ENCODE measurements around the gene ADRA1B. TPM values are rescaled to one million over a fixed set of nuclear protein-coding genes. Genes with fewer than 3 reads are reported as not detected.
"Not testable (repeated sequence)": the region's sequence is repeated elsewhere in the genome, so short reads cannot be mapped to it uniquely, and the experiment has no call there.

ADRA1B gene
- total RNA-seq, 1 donor from 2014 or later, result not detected

DNA sequence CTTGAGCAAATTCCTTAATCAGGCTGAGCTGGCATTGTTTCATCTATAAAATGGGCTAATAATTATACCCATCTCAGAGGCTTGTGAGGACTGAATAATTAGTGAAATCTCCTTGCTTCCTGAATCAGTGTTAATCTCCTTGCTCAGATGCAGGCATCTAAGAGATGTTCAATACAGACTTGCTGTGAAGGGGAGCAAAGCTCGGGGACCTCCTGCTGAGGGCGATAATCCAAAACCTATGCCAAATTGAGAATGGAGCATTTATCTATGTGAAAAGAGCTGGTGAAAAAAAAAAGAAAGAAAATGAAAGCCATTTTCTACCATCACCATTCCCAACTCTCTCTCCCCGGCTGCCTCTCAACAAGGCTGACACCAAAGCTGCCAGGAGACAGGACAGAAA is 37.3 kb downstream of the ADRA1B start:
- H3K4me1 Mint-ChIP-seq, result no peaks in the 10 kb centered on the region
- no peak overlapping the region for H3K4me3 Mint-ChIP-seq
- no peaks in the 10 kb centered on the region for H3K9me3 Mint-ChIP-seq
- DNase-seq, result no peak
- H3K36me3 Mint-ChIP-seq (ENCODE audit: low read depth), result no peaks in the 10 kb centered on the region
- H3K27me3 Mint-ChIP-seq, result peaks cover 12% of the 10 kb centered on the region
- intact Hi-C loops (cut with micrococcal nuclease), result no loop called here
- no peak overlapping the region for H3K27ac Mint-ChIP-seq

GRCh38 chr5:159955056-159955624 is 38.9 kb downstream of the ADRA1B start:
- H3K27me3 Mint-ChIP-seq, result peaks cover 17% of the 10 kb centered on the region
- no peak for DNase-seq
- H3K27ac Mint-ChIP-seq, result no peak overlapping the region
- no peak overlapping the region for H3K4me3 Mint-ChIP-seq
- H3K9me3 Mint-ChIP-seq, result no peaks in the 10 kb centered on the region
- no peaks in the 10 kb centered on the region for H3K36me3 Mint-ChIP-seq (ENCODE audit: low read depth)
- H3K4me1 Mint-ChIP-seq, result no peaks in the 10 kb centered on the region
- intact Hi-C loops (cut with micrococcal nuclease), result no loop called here

DNA sequence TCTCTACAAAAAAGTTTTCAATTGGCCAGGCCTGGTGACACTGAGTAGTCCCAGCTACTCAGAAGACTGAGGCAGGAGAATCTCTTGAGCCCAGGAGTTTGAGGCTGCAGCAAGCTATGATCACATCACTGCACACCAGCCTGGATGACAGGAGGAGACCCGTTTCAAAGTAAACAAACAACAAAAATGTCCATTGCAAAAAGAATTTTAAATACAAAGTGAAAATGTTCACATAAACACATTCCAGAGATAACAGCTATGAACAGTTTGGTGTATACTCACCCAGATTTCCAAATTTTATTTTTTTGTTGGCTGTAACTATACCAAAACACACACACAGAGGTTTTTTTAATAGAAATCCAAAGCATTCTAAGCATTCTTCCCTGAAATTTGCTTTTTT is 39.8 kb downstream of the ADRA1B start:
- Mint-ChIP-seq H3K4me3 (no peak overlapping the region), H3K36me3 (ENCODE audit: low read depth) (no peaks in the 10 kb centered on the region), H3K27me3 (peaks cover 19% of the 10 kb centered on the region), H3K9me3 (no peaks in the 10 kb centered on the region), H3K27ac (no peak overlapping the region), H3K4me1 (no peaks in the 10 kb centered on the region)
- DNase-seq, result no peak
- intact Hi-C loops (cut with micrococcal nuclease), result no loop called here

DNA sequence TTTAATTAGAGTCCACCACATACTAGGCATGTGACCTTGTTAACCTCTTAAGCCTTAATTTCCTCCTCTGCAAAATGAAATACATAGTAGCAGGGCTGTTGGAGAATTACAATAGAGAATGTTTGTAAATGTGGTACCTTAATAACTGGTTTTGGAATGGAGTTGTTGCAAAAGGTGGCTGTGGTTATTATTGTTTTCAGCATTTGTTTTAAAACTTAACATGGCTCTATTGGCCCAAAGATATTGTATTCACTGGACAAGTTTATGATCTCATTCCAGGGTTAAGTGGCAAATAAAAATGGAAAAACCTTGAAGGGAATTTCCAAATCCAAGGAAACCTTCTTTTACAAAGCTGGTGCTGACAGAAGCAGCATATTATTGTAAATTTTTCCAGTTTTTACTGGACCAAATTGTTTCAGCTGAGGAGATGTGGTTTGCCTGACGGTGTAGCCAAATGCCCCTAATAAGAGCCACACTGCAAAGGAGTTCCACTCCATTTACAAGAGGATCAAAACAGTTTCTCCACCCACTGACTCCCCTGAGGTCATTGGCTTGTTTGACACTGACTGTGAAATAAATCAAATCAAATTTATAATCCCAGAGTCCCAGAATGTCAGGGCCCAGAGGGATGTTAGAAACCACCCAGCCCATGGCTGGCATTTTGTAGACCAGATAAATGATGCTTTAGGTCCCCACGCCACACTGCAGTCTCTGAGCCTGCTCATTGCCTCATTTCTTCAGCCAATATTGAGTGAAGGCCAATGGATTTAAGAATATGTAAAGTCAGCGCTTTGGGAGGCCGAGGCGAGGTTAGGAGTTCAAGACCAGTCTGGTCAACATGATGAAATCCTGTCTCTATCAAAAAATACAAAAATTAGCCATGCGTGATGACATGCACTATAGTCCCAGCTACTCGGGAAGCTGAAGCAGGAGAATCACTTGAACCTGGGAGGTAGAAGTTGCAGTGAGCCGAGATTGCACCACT is 45.2 kb downstream of the ADRA1B start:
- H3K4me3 Mint-ChIP-seq, result no peak overlapping the region
- H3K27ac Mint-ChIP-seq, result no peak overlapping the region
- H3K36me3 Mint-ChIP-seq (ENCODE audit: low read depth), result no peaks in the 10 kb centered on the region
- H3K27me3 Mint-ChIP-seq, result peaks cover 25% of the 10 kb centered on the region
- H3K4me1 Mint-ChIP-seq, result no peaks in the 10 kb centered on the region
- H3K9me3 Mint-ChIP-seq, result no peaks in the 10 kb centered on the region
- intact Hi-C loops (cut with micrococcal nuclease), result no loop called here
- no peak for DNase-seq

- no peaks in the 10 kb centered on the region for H3K36me3 Mint-ChIP-seq (ENCODE audit: low read depth)
- no peaks in the 10 kb centered on the region for H3K9me3 Mint-ChIP-seq
- intact Hi-C loops (cut with micrococcal nuclease), result no loop called here
- peaks cover 30% of the 10 kb centered on the region for H3K27me3 Mint-ChIP-seq
- no peaks in the 10 kb centered on the region for H3K4me1 Mint-ChIP-seq
- DNase-seq, result no peak
- H3K27ac Mint-ChIP-seq, result no peak overlapping the region
- no peak overlapping the region for H3K4me3 Mint-ChIP-seq
Observed at GRCh38 chr5:159962214-159962613, 45.9 kb downstream of the ADRA1B start.

DNA sequence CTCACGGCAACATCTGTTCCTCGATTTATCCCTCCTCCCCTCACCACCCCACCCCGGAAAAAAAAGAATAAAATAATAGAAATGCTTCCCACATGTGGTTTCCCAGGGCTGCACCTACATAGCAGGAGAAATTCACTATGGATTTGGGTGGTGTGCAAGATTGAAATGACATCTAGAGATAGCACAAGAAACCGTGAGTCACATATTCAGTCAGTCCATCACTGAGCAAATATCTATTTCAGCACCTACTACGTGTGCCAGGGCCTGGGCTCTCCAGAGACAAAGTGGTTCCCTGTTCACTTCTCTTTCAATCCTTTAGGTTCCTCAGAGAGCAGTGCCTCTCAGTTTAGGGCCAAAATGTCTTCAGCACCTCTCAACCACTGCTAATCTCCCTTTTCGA is 47.7 kb downstream of the ADRA1B start:
- H3K4me1 Mint-ChIP-seq, result no peaks in the 10 kb centered on the region
- no peak overlapping the region for H3K4me3 Mint-ChIP-seq
- no peak for DNase-seq
- intact Hi-C loops (cut with micrococcal nuclease), result no loop called here
- no peaks in the 10 kb centered on the region for H3K36me3 Mint-ChIP-seq (ENCODE audit: low read depth)
- no peak overlapping the region for H3K27ac Mint-ChIP-seq
- H3K27me3 Mint-ChIP-seq, result peaks cover 34% of the 10 kb centered on the region
- H3K9me3 Mint-ChIP-seq, result no peaks in the 10 kb centered on the region

DNA sequence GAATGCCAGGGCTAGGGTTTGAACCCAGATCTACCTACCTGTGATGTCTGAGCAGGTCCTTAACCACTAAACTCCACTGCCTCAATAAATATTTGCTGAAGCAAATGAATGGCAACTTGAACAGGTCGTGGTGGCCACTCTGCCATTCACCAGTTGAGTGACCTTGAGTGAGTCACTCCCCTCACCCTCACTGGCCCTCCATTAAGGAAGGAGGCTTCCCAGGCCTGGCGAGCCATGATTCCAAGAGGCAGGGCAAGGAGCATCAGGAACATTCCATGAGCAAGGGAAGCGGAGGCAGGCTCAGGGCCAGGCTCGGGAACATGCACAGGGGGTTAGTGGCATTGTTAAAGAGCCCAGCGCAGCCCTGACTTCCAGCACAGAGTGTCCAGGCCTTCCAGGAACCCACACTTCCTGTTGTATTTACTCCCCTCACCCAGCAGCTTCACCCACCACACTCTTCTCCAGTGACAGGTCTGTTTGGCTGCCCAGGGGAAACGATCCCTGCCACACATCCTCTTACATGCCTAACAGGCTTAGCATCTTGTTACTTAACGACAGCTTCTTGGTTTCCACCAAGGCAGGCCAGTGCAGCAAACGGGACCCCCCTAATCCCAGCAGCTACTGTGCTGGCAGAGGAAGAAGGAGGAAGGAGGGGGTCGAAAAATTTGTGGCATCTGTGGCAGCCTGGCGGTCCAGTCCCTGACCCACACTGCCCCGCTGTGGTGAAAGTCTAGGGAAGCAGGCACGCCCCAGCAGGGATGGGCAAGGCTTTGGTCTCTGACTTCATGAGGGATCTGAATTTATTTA is 49.0 kb downstream of the ADRA1B start:
- Mint-ChIP-seq H3K4me1 (no peaks in the 10 kb centered on the region), H3K9me3 (no peaks in the 10 kb centered on the region), H3K27ac (no peak overlapping the region), H3K4me3 (no peak overlapping the region), H3K36me3 (ENCODE audit: low read depth) (no peaks in the 10 kb centered on the region), H3K27me3 (peaks cover 34% of the 10 kb centered on the region)
- intact Hi-C loops (cut with micrococcal nuclease), result no loop called here
- peak; percentile 68 for DNase-seq

DNA sequence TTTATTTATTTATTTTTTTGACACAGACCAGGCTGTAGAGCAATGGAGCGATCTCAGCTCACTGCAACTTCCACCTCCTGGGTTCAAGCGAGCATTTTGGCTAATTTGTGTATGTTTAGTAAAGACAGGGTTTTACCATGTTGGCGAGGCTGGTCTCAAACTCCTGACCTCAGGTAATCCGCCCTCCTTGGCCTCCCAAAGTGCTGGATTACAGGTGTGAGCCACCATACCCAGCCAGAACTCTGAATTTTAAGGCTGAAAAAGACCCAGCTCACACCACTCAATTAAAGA is 49.5 kb downstream of the ADRA1B start:
- H3K4me1 Mint-ChIP-seq; H3K36me3 Mint-ChIP-seq (ENCODE audit: low read depth); DNase-seq; H3K27ac Mint-ChIP-seq; H3K4me3 Mint-ChIP-seq; H3K9me3 Mint-ChIP-seq; intact Hi-C loops (cut with micrococcal nuclease): not testable (repeated sequence)
- peaks cover 39% of the 10 kb centered on the region for H3K27me3 Mint-ChIP-seq

DNA sequence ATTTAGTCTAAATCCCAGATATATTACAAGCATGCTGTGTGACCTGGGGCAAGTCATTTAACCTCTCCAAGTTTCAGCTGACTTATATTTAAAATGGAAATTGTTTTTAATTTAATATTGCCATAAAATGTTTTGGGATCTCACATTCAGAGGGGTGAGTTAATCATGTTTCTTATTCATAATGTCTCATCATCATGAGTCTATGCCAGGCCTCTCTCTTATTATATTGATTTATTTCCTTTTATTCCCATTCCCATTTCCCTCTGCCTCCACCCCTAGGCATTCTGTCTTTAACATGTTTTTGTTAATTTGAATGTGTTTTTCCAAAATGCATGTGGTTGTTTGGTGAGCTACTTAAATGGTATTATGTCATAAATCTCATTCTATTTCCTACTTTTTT is 53.7 kb downstream of the ADRA1B start:
- intact Hi-C loops (cut with micrococcal nuclease), result loop anchor here (5.0 kb wide), 1 partner anchor 528 kb away; no protein-coding TSS in a partner anchor
- H3K4me3 Mint-ChIP-seq, result no peak overlapping the region
- DNase-seq, result no peak

DNA sequence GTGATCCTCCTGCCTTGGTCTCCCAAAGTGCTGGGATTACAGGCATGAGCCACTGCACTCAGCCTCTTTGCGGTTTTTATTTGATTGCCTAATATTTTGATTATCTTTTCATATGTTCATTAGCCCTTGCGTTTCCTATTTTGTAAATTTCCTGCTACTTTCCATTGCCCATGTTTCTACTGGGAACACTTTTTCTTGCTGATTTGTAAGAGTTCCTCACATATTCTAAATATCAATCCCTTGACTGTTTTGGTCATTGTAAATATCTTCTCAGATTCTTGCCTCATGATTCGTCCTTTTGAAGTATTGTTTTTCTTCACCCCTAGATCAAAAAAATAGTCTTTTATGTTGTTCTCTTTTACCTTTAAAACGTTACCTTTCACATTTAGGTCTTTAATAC is 54.8 kb downstream of the ADRA1B start:
- Mint-ChIP-seq H3K9me3 (no peaks in the 10 kb centered on the region), H3K4me3 (no peak overlapping the region), H3K27ac (no peak overlapping the region), H3K4me1 (peaks cover 4% of the 10 kb centered on the region), H3K36me3 (ENCODE audit: low read depth) (no peaks in the 10 kb centered on the region), H3K27me3 (peaks cover 66% of the 10 kb centered on the region)
- no peak for DNase-seq
- intact Hi-C loops (cut with micrococcal nuclease), result loop anchor here (5.0 kb wide), 1 partner anchor 529 kb away; no protein-coding TSS in a partner anchor

More for the DNA sequence above, 53.7 kb downstream of the ADRA1B start:
- peaks cover 66% of the 10 kb centered on the region for H3K27me3 Mint-ChIP-seq
- no peaks in the 10 kb centered on the region for H3K36me3 Mint-ChIP-seq (ENCODE audit: low read depth)
- no peak overlapping the region for H3K27ac Mint-ChIP-seq
- peaks cover 4% of the 10 kb centered on the region for H3K4me1 Mint-ChIP-seq
- H3K9me3 Mint-ChIP-seq, result no peaks in the 10 kb centered on the region

- Mint-ChIP-seq H3K9me3 (no peaks in the 10 kb centered on the region), H3K4me1 (peaks cover 4% of the 10 kb centered on the region), H3K27ac (no peak overlapping the region), H3K27me3 (peaks cover 62% of the 10 kb centered on the region), H3K4me3 (no peak overlapping the region), H3K36me3 (ENCODE audit: low read depth) (no peaks in the 10 kb centered on the region)
- no peak for DNase-seq
- intact Hi-C loops (cut with micrococcal nuclease), result loop anchor here (5.0 kb wide), 1 partner anchor 529 kb away; no protein-coding TSS in a partner anchor
Observed at GRCh38 chr5:159971514-159971913, 55.2 kb downstream of the ADRA1B start.

DNA sequence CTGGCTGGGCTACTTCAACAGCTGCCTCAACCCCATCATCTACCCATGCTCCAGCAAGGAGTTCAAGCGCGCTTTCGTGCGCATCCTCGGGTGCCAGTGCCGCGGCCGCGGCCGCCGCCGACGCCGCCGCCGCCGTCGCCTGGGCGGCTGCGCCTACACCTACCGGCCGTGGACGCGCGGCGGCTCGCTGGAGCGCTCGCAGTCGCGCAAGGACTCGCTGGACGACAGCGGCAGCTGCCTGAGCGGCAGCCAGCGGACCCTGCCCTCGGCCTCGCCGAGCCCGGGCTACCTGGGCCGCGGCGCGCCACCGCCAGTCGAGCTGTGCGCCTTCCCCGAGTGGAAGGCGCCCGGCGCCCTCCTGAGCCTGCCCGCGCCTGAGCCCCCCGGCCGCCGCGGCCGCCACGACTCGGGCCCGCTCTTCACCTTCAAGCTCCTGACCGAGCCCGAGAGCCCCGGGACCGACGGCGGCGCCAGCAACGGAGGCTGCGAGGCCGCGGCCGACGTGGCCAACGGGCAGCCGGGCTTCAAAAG is 55.7 kb downstream of the ADRA1B start:
- no peaks in the 10 kb centered on the region for H3K9me3 Mint-ChIP-seq
- H3K27ac Mint-ChIP-seq, result no peak overlapping the region
- DNase-seq, result no peak
- no peaks in the 10 kb centered on the region for H3K36me3 Mint-ChIP-seq (ENCODE audit: low read depth)
- intact Hi-C loops (cut with micrococcal nuclease), result loop anchor here (5.0 kb wide), 1 partner anchor 530 kb away; no protein-coding TSS in a partner anchor
- no peak overlapping the region for H3K4me3 Mint-ChIP-seq
- H3K27me3 Mint-ChIP-seq, result peaks cover 62% of the 10 kb centered on the region
- peaks cover 4% of the 10 kb centered on the region for H3K4me1 Mint-ChIP-seq

- no peak overlapping the region for H3K27ac Mint-ChIP-seq
- DNase-seq, result no peak
Observed at GRCh38 chr5:159972538-159973362, 56.5 kb downstream of the ADRA1B start.

More at GRCh38 chr5:159972538-159973362, 56.5 kb downstream of the ADRA1B start:
- no peaks in the 10 kb centered on the region for H3K9me3 Mint-ChIP-seq
- H3K4me3 Mint-ChIP-seq, result peak overlapping the region; percentile 58
- intact Hi-C loops (cut with micrococcal nuclease), result loop anchor here (5.0 kb wide), 1 partner anchor 530 kb away; no protein-coding TSS in a partner anchor
- no peaks in the 10 kb centered on the region for H3K36me3 Mint-ChIP-seq (ENCODE audit: low read depth)
- H3K27me3 Mint-ChIP-seq, result peaks cover 62% of the 10 kb centered on the region
- peaks cover 4% of the 10 kb centered on the region for H3K4me1 Mint-ChIP-seq
